Measurements from ENCODE around the gene TXNL4A. TPM values are rescaled to one million over a fixed set of nuclear protein-coding genes. Genes with fewer than 3 reads are reported as not detected.
"Not testable (repeated sequence)": the region's sequence is repeated elsewhere in the genome, so short reads cannot be mapped to it uniquely, and the experiment has no call there.

Gene TXNL4A
- total RNA-seq, 1 donor from 2014 or later: 126 TPM

DNA sequence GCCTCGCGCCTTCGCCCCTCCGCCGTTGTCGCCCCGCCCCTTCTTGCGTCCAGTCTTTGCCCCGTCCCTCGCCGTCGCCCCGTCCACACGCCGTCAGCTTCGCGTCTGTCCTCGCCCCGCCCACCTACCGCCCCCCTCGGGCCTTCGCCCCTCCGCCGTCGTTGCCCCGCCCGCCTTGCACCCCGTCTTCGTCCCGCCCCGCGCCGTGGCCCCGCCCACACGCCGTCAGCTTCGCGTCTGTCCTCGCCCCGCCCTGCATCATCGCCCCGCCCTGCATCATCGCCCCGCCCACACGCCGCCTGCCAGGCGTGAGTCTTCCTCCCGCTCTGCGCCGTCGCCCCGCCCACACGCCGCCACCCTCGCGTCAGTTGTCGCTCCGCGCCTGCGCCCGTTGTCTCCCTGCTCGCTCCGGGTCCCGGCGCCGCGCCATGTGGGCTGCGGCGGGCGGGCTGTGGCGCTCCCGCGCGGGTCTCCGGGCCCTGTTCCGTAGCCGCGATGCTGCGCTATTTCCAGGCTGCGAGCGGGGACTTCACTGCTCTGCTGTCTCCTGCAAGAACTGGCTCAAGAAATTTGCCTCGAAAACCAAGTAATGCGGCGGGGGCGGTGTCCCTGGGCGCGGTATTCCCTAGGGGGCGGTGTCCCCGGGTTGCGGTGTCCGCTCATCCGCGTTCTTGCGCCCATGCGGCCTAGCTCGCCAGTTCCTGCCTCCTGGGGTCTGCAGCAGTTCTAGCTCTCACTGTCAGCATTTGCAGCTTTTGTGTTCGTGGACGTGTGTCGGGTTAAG is 45.9 kb upstream of the TXNL4A start, which contains the start of gene RBFA:
RBFA (plus strand) TSS at position 367 of the 784 bp plus-strand sequence; CDS start at position 429, 62 bp downstream.
- H3K36me3 Mint-ChIP-seq (ENCODE audit: unreplicated experiment): peaks cover 11% of the 10 kb centered on the region
- H3K9me3 Mint-ChIP-seq (ENCODE audit: unreplicated experiment): no peaks in the 10 kb centered on the region
- DNase-seq (ENCODE audit: extremely low spot score, unreplicated experiment): peak; percentile 100
- H3K27ac Mint-ChIP-seq (ENCODE audit: unreplicated experiment): peak within 1 kb of the TSS; percentile 96
- TF ChIP-seq, protein P1, sequence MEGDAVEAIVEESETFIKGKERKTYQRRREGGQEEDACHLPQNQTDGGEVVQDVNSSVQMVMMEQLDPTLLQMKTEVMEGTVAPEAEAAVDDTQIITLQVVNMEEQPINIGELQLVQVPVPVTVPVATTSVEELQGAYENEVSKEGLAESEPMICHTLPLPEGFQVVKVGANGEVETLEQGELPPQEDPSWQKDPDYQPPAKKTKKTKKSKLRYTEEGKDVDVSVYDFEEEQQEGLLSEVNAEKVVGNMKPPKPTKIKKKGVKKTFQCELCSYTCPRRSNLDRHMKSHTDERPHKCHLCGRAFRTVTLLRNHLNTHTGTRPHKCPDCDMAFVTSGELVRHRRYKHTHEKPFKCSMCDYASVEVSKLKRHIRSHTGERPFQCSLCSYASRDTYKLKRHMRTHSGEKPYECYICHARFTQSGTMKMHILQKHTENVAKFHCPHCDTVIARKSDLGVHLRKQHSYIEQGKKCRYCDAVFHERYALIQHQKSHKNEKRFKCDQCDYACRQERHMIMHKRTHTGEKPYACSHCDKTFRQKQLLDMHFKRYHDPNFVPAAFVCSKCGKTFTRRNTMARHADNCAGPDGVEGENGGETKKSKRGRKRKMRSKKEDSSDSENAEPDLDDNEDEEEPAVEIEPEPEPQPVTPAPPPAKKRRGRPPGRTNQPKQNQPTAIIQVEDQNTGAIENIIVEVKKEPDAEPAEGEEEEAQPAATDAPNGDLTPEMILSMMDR (IDR thresholded peaks at IDR 0.05): peak; percentile 23
- H3K27me3 Mint-ChIP-seq (ENCODE audit: unreplicated experiment): no peaks in the 10 kb centered on the region
- peaks cover 26% of the 10 kb centered on the region for H3K4me1 Mint-ChIP-seq (ENCODE audit: unreplicated experiment)
- H3K4me3 Mint-ChIP-seq (ENCODE audit: unreplicated experiment): peak within 1 kb of the TSS; percentile 84

- TF ChIP-seq, protein P1 (IDR thresholded peaks at IDR 0.05): no peak
- peaks cover 5% of the 10 kb centered on the region for H3K36me3 Mint-ChIP-seq (ENCODE audit: unreplicated experiment)
- H3K9me3 Mint-ChIP-seq (ENCODE audit: unreplicated experiment): no peaks in the 10 kb centered on the region
- peak overlapping the region; percentile 96 for H3K27ac Mint-ChIP-seq (ENCODE audit: unreplicated experiment)
- peaks cover 26% of the 10 kb centered on the region for H3K4me1 Mint-ChIP-seq (ENCODE audit: unreplicated experiment)
- H3K4me3 Mint-ChIP-seq (ENCODE audit: unreplicated experiment): peak overlapping the region; percentile 84
- H3K27me3 Mint-ChIP-seq (ENCODE audit: unreplicated experiment): no peaks in the 10 kb centered on the region
- no peak for DNase-seq (ENCODE audit: extremely low spot score, unreplicated experiment)
Measured at GRCh38 chr18:80033181-80034067, 45.1 kb upstream of the TXNL4A start.

DNA sequence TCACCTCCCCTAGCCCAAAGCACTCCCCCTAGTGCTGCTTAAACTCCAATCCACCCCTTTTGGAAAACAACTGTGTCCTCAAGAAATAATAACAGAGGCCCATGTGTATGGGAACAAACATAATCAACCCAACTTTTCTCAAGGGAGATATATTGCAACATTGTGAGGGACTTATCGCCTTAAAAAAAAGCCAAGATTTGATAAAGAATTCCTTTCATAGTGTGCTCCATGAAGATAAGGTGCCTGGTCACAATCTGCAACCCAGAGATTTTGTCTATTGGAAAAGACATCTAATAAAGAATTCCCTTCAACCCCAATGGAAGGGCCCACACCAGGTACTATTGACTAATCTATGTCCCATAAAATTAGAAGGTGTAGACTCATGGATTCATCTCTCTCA is 41.3 kb upstream of the TXNL4A start:
- Mint-ChIP-seq H3K9me3 (ENCODE audit: unreplicated experiment) (peaks cover 21% of the 10 kb centered on the region), H3K4me1 (ENCODE audit: unreplicated experiment) (peaks cover 8% of the 10 kb centered on the region), H3K36me3 (ENCODE audit: unreplicated experiment) (peaks cover 15% of the 10 kb centered on the region), H3K27ac (ENCODE audit: unreplicated experiment) (no peak overlapping the region), H3K4me3 (ENCODE audit: unreplicated experiment) (no peak overlapping the region), H3K27me3 (ENCODE audit: unreplicated experiment) (no peaks in the 10 kb centered on the region)
- DNase-seq (ENCODE audit: extremely low spot score, unreplicated experiment): no peak
- TF ChIP-seq, protein P1 (IDR thresholded peaks at IDR 0.05): no peak

DNA sequence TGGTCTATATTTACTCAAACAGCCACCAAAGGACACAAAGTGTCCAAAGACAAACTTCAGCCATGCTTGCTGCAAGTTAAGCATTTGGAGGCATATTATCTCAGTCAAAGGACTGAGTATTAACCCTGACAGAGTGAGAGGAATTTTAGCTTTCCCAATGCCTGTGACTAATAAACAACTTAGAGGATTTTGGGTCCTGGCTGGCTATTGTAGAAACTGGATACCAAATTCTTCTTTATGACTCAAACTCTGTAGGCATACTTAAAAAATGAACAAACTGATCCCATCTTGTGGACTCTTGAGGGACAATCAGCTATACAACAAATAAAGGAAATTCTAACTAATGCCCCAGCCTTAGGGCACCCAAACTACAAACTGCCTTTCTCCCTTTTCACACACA is 39.4 kb upstream of the TXNL4A start:
- H3K27ac Mint-ChIP-seq (ENCODE audit: unreplicated experiment); H3K27me3 Mint-ChIP-seq (ENCODE audit: unreplicated experiment); DNase-seq (ENCODE audit: extremely low spot score, unreplicated experiment); H3K4me1 Mint-ChIP-seq (ENCODE audit: unreplicated experiment); H3K4me3 Mint-ChIP-seq (ENCODE audit: unreplicated experiment): not testable (repeated sequence)
- peaks cover 19% of the 10 kb centered on the region for H3K36me3 Mint-ChIP-seq (ENCODE audit: unreplicated experiment)
- H3K9me3 Mint-ChIP-seq (ENCODE audit: unreplicated experiment): peaks cover 30% of the 10 kb centered on the region

GRCh38 chr18:80026363-80026762 is 38.0 kb upstream of the TXNL4A start:
- Mint-ChIP-seq H3K36me3 (ENCODE audit: unreplicated experiment) (peaks cover 21% of the 10 kb centered on the region), H3K4me1 (ENCODE audit: unreplicated experiment) (no peaks in the 10 kb centered on the region), H3K27ac (ENCODE audit: unreplicated experiment) (no peak overlapping the region), H3K9me3 (ENCODE audit: unreplicated experiment) (peaks cover 34% of the 10 kb centered on the region), H3K27me3 (ENCODE audit: unreplicated experiment) (no peaks in the 10 kb centered on the region), H3K4me3 (ENCODE audit: unreplicated experiment) (no peak overlapping the region)
- TF ChIP-seq, protein P1 (IDR thresholded peaks at IDR 0.05): no peak
- DNase-seq (ENCODE audit: extremely low spot score, unreplicated experiment): no peak

All from osteocyte (in vitro differentiated cells).